ENCODE results near the gene MINDY4B. TPM values are rescaled to one million over a fixed set of nuclear protein-coding genes. Genes with fewer than 3 reads are reported as not detected.

MINDY4B gene
- total and polyA plus RNA-seq, 2 of the 4 experiments (the other 2 are of a cell fraction): not detected

GRCh38 chr3:150889106-150889505, 16.1 kb downstream of the MINDY4B start:
- Histone ChIP-seq H3K4me1 (ENCODE audit: control insufficient read depth, insufficient read depth, low read length) (no peaks in the 10 kb centered on the region), H2AK9ac (replicated peaks; ENCODE audit: low read depth, low read length, poor library complexity) (no peak overlapping the region), H3K18ac (ENCODE audit: low read depth, low read length) (no peak overlapping the region), H3K56ac (ENCODE audit: extremely low read depth, insufficient read depth, low read length) (no peak overlapping the region), H3K9ac (ENCODE audit: low read depth, low read length) (no peak overlapping the region), H3K9me1 (ENCODE audit: insufficient read depth, low read length) (no peaks in the 10 kb centered on the region), H4K8ac (ENCODE audit: low read depth in 2 of 2, low read length in 2 of 2) (no peak overlapping the region), H4K20me1 (ENCODE audit: insufficient read depth, low read length) (no peaks in the 10 kb centered on the region), H3K27me3 (ENCODE audit: control insufficient read depth, insufficient read depth, low read length) (peaks cover 6% of the 10 kb centered on the region), H3K4me3 (ENCODE audit: insufficient read depth, low read depth, low read length) (no peak overlapping the region), H3K36me3 (ENCODE audit: control insufficient read depth, insufficient read depth, low read length) (no peaks in the 10 kb centered on the region), H2BK20ac (ENCODE audit: low read depth, low read length) (no peak overlapping the region), H2BK5ac (ENCODE audit: low read depth, low read length, poor library complexity, severe bottlenecking) (no peak overlapping the region), H4K91ac (ENCODE audit: insufficient read depth, low read depth, low read length) (no peak overlapping the region), H3K4ac (ENCODE audit: low read depth, low read length) (no peak overlapping the region), H3K4me2 (ENCODE audit: low read depth, low read length) (no peak overlapping the region), H3K9me3 (ENCODE audit: control insufficient read depth, insufficient read depth, low read length) (no peaks in the 10 kb centered on the region), H3K23ac (ENCODE audit: low read depth, low read length) (no peak overlapping the region), H3K79me1 (ENCODE audit: low read depth in 1 of 2, low read length in 2 of 2) (no peaks in the 10 kb centered on the region), H2BK15ac (ENCODE audit: low read depth, low read length) (no peak overlapping the region), H2BK120ac (ENCODE audit: low read depth, low read length) (no peak overlapping the region), H2AK5ac (ENCODE audit: low read depth, low read length) (no peak overlapping the region), H3K14ac (replicated peaks; ENCODE audit: low read depth, low read length) (no peak overlapping the region), H3K27ac (ENCODE audit: insufficient read depth, low read length) (no peak overlapping the region), H4K5ac (ENCODE audit: low read depth, low read length) (no peak overlapping the region), H2AFZ (replicated peaks; ENCODE audit: low read length, poor library complexity) (no peak overlapping the region)
- dilution Hi-C loops (cut with HindIII; ENCODE audit: low sequenced_read_pairs, unreplicated experiment) (no loop called here), intact Hi-C loops (cut with micrococcal nuclease) (no loop called here), in situ Hi-C loops (cut with MboI; ENCODE audit: low sequenced_read_pairs) (no loop called here)
- TF ChIP-seq RAD21 (IDR thresholded peaks at IDR 0.05; ENCODE audit: low read length): no peak
- no peak for TF ChIP-seq NFE2L2 (IDR thresholded peaks at IDR 0.05; ENCODE audit: low read depth, low read length)
- no peak for TF ChIP-seq BHLHE40 (IDR thresholded peaks at IDR 0.05; ENCODE audit: low read depth, low read length)
- TF ChIP-seq RFX5 (IDR thresholded peaks at IDR 0.05; ENCODE audit: low read depth, low read length): no peak
- TF ChIP-seq CTCF (conservative IDR thresholded peaks at IDR 0.05; ENCODE audit: low read depth, low read length): no peak
- TF ChIP-seq USF2 (IDR thresholded peaks at IDR 0.05; ENCODE audit: low read depth, low read length): no peak
- TF ChIP-seq ELK1 (IDR thresholded peaks at IDR 0.05; ENCODE audit: borderline replicate concordance, low read depth, low read length): no peak
- TF ChIP-seq CEBPB (IDR thresholded peaks at IDR 0.05; ENCODE audit: low read depth, low read length): no peak
- BruUV-seq (replicated peaks): no TSS peak
- DNase-seq (no peak), ATAC-seq (ENCODE audit: low read depth) (no peak)
- CTCF ChIA-PET: no interaction called here
- 61% methylated on average over 2 of the region's 6 CpGs; no CpG with 5 or more reads in 1 of the 2 experiments for WGBS, 2 experiments (ENCODE audit: extremely low coverage in 2 of 2, insufficient read length in 1 of 2)
- POLR2A ChIA-PET (ENCODE audit: unreplicated experiment): no interaction called here
